H1 (cell line): ENCODE results near the gene SLC25A42. TPM values are rescaled to one million over a fixed set of nuclear protein-coding genes. Genes with fewer than 3 reads are reported as not detected.

Experiments used
- JUND ChIP-seq: IDR thresholded peaks from 2 replicates; pipeline ENCODE4 v1.6.1; 2011; ENCODE audit warnings: mild to moderate bottlenecking, improper control_type of control experiment, low read length
- MAX ChIP-seq: IDR thresholded peaks from 2 replicates; pipeline ENCODE4 v1.6.1; 2012; ENCODE audit warnings: inconsistent platforms
- polyA plus RNA-seq, 7 experiments: library from polyadenylated mRNA; depleted of rRNA in 3 of 7; stranded (reverse) in 5 of 7; unstranded in 2 of 7; fragments of >200 nt in 5 of 7; fragments of 200-250 nt in 2 of 7; gene quantifications; 1 replicate in 5 of 7; 2 replicates in 1 of 7; 4 replicates in 1 of 7; pipeline versions ENCODE4 v1.2.1 to v1.2.3, GENCODE V29; 2011 to 2013; ENCODE audit warnings: missing spikeins in 2 of 7, mixed read lengths in 2 of 7
- total RNA-seq: library from RNA; stranded (reverse); fragmentation: NEBNext Ultra II Directional; extraction: Animal tissue kit (Norgen Biotek cat#: 25700); gene quantifications from 2 replicates; pipeline ENCODE4 v1.2.1, GENCODE V29; 2021

SLC25A42 gene
- total and polyA plus RNA-seq, 2 of the 8 experiments (the other 6 are each of a cell fraction or from before 2014, with no cell fraction given), result 5.9 to 6.2 TPM

GRCh38 chr19:19123386-19123785 is 59.6 kb downstream of the SLC25A42 start (continued):
- TF ChIP-seq JUND (no peak), MAX (no peak)
